Measurements from ENCODE around the gene KANK2. TPM values are rescaled to one million over a fixed set of nuclear protein-coding genes. Genes with fewer than 3 reads are reported as not detected.

Gene KANK2
- total RNA-seq, 6 experiments from 2014 or later = 132 to 167 (median 156) TPM

GRCh38 chr19:11209839-11210655, 12.7 kb upstream of the KANK2 start:
- Mint-ChIP-seq H3K27me3 (ENCODE audit: insufficient read depth) (peaks cover 12% of the 10 kb centered on the region), H3K4me1 (ENCODE audit: low read depth) (peaks cover 1% of the 10 kb centered on the region), H3K27ac (no peak overlapping the region; the same call in 1 of the 2 replicates), H3K4me3 (peak overlapping the region; percentile 30; the same call in 1 of the 2 replicates), H3K36me3 (ENCODE audit: low read depth) (peaks cover 18% of the 10 kb centered on the region), H3K9me3 (peaks cover 14% of the 10 kb centered on the region)
- no peak for DNase-seq
- TF ChIP-seq, protein P1, sequence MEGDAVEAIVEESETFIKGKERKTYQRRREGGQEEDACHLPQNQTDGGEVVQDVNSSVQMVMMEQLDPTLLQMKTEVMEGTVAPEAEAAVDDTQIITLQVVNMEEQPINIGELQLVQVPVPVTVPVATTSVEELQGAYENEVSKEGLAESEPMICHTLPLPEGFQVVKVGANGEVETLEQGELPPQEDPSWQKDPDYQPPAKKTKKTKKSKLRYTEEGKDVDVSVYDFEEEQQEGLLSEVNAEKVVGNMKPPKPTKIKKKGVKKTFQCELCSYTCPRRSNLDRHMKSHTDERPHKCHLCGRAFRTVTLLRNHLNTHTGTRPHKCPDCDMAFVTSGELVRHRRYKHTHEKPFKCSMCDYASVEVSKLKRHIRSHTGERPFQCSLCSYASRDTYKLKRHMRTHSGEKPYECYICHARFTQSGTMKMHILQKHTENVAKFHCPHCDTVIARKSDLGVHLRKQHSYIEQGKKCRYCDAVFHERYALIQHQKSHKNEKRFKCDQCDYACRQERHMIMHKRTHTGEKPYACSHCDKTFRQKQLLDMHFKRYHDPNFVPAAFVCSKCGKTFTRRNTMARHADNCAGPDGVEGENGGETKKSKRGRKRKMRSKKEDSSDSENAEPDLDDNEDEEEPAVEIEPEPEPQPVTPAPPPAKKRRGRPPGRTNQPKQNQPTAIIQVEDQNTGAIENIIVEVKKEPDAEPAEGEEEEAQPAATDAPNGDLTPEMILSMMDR (IDR thresholded peaks at IDR 0.05) = no peak

DNA sequence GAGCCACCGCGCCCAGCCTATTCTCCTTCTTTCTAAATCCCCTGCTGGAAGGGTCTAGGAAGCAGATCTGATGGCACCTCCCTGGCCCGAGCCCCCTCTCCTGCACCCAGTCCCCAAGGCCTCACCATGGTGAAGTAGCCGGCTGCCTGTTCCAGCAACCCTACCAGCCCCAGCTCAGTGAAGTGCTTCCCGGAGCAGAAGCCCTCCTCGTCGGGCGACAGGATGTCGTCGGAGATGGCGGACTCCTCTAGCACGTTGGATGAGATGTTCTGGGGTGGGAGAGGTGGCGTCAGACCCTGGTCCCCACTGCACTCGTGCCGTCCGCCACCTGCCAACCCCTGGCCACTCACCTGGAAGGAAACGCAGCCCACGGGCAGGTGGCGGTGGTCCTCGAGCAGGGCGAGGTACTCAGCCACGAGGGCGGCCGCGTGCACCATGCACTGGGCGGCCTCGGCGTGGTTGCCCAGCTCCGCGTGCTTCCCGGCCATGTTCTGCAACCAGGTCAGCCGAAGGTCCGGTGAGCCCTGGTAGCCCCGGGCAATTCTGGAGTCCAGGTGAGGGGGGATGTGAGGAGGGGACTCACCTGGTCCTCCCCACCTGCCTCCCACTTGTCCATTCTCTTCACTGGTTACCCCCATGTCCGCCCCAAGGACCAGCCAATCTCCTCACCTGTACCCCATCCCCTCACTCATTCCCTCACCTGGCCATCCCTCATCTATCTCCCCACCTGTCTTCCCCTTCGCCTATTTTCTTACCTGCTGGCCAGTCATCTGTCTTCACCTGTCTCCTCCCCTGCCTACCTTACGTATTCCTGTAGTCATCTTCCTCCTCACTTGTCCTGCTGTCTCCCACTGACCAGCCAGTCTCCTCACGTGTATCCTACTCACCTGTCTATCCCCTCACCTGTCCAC, 11.5 kb upstream of the KANK2 start:
- H3K4me3 Mint-ChIP-seq = no peak overlapping the region
- TF ChIP-seq, protein P1 (IDR thresholded peaks at IDR 0.05) = no peak
- peaks cover 18% of the 10 kb centered on the region for H3K36me3 Mint-ChIP-seq (ENCODE audit: low read depth)
- peak; percentile 13 for DNase-seq
- H3K9me3 Mint-ChIP-seq = peaks cover 14% of the 10 kb centered on the region
- H3K4me1 Mint-ChIP-seq (ENCODE audit: low read depth) = peaks cover 13% of the 10 kb centered on the region
- H3K27me3 Mint-ChIP-seq (ENCODE audit: insufficient read depth) = peaks cover 12% of the 10 kb centered on the region
- no peak overlapping the region for H3K27ac Mint-ChIP-seq

DNA sequence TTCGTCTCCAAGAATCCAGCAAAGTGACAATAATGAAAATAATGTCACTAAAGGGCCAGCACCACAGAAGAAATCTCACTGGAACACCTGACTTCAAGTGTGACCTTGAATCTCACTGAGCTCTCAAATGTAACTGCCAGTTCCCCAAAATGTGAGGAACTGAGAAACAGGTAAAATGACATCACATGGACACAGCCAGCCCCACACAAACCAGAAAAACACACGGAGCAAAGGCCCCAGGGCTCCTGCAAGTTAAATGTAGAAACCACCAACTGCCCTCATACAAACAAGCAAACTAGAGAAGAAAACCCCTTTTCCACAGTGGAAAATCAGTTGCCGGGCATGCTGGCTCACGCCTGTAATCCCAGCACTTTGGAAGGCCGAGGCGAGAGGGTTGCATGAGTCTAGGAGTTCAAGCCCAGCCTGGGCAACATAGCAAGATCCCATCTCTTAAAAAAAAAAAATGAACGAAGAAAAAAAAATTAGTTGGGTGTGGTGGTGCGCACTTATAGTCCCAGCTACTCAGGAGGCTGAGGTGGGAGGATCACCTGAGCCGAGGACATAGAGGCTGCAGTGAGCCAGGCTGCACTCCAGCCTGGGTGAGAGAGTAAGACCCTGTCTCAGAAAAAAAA, 8.7 kb upstream of the KANK2 start:
- Mint-ChIP-seq H3K27ac (0 out of 2 replicates have a peak overlapping the region, but pooled peaks have one; percentile 5), H3K36me3 (ENCODE audit: low read depth) (peaks cover 11% of the 10 kb centered on the region), H3K4me1 (ENCODE audit: low read depth) (peaks cover 31% of the 10 kb centered on the region), H3K27me3 (ENCODE audit: insufficient read depth) (peaks cover 10% of the 10 kb centered on the region), H3K4me3 (no peak overlapping the region), H3K9me3 (peaks cover 6% of the 10 kb centered on the region)
- no peak for DNase-seq
- TF ChIP-seq, protein P1 (IDR thresholded peaks at IDR 0.05) = no peak

DNA sequence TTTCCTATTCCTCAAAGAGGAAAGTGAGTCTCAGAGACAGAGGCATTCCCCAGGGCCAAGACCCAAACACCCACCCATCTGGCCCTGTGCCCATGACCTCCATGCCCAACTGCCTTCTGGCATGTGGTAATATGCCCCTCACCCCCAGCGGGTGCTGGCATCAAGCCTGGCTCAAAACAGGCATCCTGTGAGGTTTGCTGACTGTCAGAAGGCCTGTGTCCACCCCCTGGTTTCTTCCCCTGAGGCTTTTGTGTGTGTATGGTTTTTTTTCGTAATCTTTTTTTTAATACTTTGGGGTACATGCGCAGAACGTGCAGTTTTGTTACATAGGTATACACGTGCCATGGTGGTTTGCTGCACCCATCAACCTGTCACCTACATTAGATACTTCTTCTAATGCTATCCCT, 7.6 kb upstream of the KANK2 start:
- no peak for DNase-seq
- Mint-ChIP-seq H3K27me3 (ENCODE audit: insufficient read depth) (peaks cover 5% of the 10 kb centered on the region), H3K36me3 (ENCODE audit: low read depth) (0 out of 2 replicates have a peak, but pooled peaks cover under 1% of the 10 kb centered on the region), H3K27ac (peak overlapping the region; percentile 97), H3K9me3 (no peaks in the 10 kb centered on the region; the same call in 1 of the 2 replicates), H3K4me3 (no peak overlapping the region), H3K4me1 (ENCODE audit: low read depth) (peaks cover 31% of the 10 kb centered on the region)
- TF ChIP-seq, protein P1 (IDR thresholded peaks at IDR 0.05) = no peak

GRCh38 chr19:11204076-11204602, 6.8 kb upstream of the KANK2 start:
- Mint-ChIP-seq H3K27me3 (ENCODE audit: insufficient read depth) (peaks cover 4% of the 10 kb centered on the region), H3K4me1 (ENCODE audit: low read depth) (peaks cover 31% of the 10 kb centered on the region), H3K9me3 (no peaks in the 10 kb centered on the region; the same call in 1 of the 2 replicates), H3K36me3 (ENCODE audit: low read depth) (no peaks in the 10 kb centered on the region), H3K4me3 (no peak overlapping the region), H3K27ac (peak overlapping the region; percentile 97)
- no peak for DNase-seq
- TF ChIP-seq, protein P1 (IDR thresholded peaks at IDR 0.05) = peak; percentile 70
